GM19025 (cell line): ENCODE results near the gene SAT2.
"Not testable (repeated sequence)": the region's sequence is repeated elsewhere in the genome, so short reads cannot be mapped to it uniquely, and the experiment has no call there.

Experiments
- ATAC-seq: cut with Tn5 transposase; IDR thresholded peaks from one replicate; pipeline ENCODE4 v1.9.1; 2021; ENCODE audit warnings: mild to moderate bottlenecking, low read depth, moderate library complexity; ENCODE audit not compliant: unreplicated experiment

Gene SAT2

GRCh38 chr17:7627250-7628121, at the start of gene SAT2:
Gene SAT2 (minus strand): TSS chr17:7627821. CDS start chr17:7627635, 186 bp downstream.
- peak; percentile 85 for ATAC-seq

GRCh38 chr17:7676533-7676932, 48.9 kb upstream of the SAT2 start:
- no peak for ATAC-seq

GRCh38 chr17:7674934-7675333, 47.3 kb upstream of the SAT2 start:
- ATAC-seq, result no peak

- ATAC-seq, result no peak
Observed at GRCh38 chr17:7673239-7673638, 45.6 kb upstream of the SAT2 start.

- no peak for ATAC-seq
Observed at GRCh38 chr17:7668482-7668881, 40.9 kb upstream of the SAT2 start.

GRCh38 chr17:7667656-7668406, 40.2 kb upstream of the SAT2 start:
- ATAC-seq, result no peak

- no peak for ATAC-seq
Observed at GRCh38 chr17:7656958-7657609, 29.5 kb upstream of the SAT2 start.

- ATAC-seq, result no peak
Observed at GRCh38 chr17:7655541-7655840, 27.9 kb upstream of the SAT2 start.

- no peak for ATAC-seq
Observed at GRCh38 chr17:7654832-7655540, 27.4 kb upstream of the SAT2 start.

GRCh38 chr17:7652388-7653356, 25.1 kb upstream of the SAT2 start:
- no peak for ATAC-seq

- ATAC-seq, result no peak
Observed at GRCh38 chr17:7651665-7652387, 24.2 kb upstream of the SAT2 start.

- ATAC-seq, result no peak
Observed at GRCh38 chr17:7651097-7651664, 23.6 kb upstream of the SAT2 start.

- no peak for ATAC-seq
Observed at GRCh38 chr17:7650509-7651096, 23.0 kb upstream of the SAT2 start, which contains the start of gene ATP1B2. Gene ATP1B2 (plus strand): TSS chr17:7650926. CDS start chr17:7651519, 593 bp downstream.

GRCh38 chr17:7647018-7647417, 19.4 kb upstream of the SAT2 start:
- ATAC-seq, result no peak

- no peak for ATAC-seq
Observed at GRCh38 chr17:7646457-7646856, 18.8 kb upstream of the SAT2 start.

- ATAC-seq, result no peak
Observed at GRCh38 chr17:7644775-7645174, 17.2 kb upstream of the SAT2 start.

- ATAC-seq, result not testable (repeated sequence)
Observed at GRCh38 chr17:7641635-7642034, 14.0 kb upstream of the SAT2 start.

GRCh38 chr17:7640783-7641182, 13.2 kb upstream of the SAT2 start:
- no peak for ATAC-seq
